A549 (cell line): ENCODE results near the gene IQSEC3. TPM values are rescaled to one million over a fixed set of nuclear protein-coding genes. Genes with fewer than 3 reads are reported as not detected.
"Not testable (repeated sequence)": the region's sequence is repeated elsewhere in the genome, so short reads cannot be mapped to it uniquely, and the experiment has no call there.

Source experiments
- ATAC-seq, 2 experiments: fragments of 200-7000 bp in 1 of 2; fragments of >200 bp in 1 of 2; cut with Nextera tagmentation in 1 of 2; cut with Tn5 transposase in 1 of 2; 3 replicates each; pipeline versions ENCODE4 v1.8.0 to v1.9.1; 2018 to 2020; ENCODE audit warnings: mild to moderate bottlenecking in 1 of 2, moderate library complexity in 1 of 2
- CTCF ChIA-PET: fragments of 300-600 bp; sonication (Branson Sonifier 250); formaldehyde crosslinking; extraction: SDS; loops from one replicate; lab custom pipeline; 2021; ENCODE audit warnings: antibody characterized with exemption, inconsistent platforms; lab: Yijun Ruan, JAX
- POLR2A ChIA-PET: fragments of 350-600 bp; formaldehyde crosslinking; extraction: SDS; loops from one replicate; lab custom pipeline; 2021; ENCODE audit warnings: antibody characterized with exemption, inconsistent platforms; lab: Yijun Ruan, JAX
- DNase-seq, 2 experiments: peaks; one replicate each; pipeline versions ENCODE4 v3.0.0 to v3.0.0-alpha.2; 2011 to 2016; ENCODE audit warnings: low read depth in 1 of 2, low spot score in 1 of 2
- FAIRE-seq: peaks from 2 replicates; lab custom pipeline; 2011; peaks lifted over from hg19 to GRCh38; lab: Jason Lieb, UNC
- H3K27ac ChIP-seq, 2 experiments: fragments of >200 bp; sonication (Bioruptor Twin); formaldehyde crosslinking; 3 replicates each; pipeline ENCODE4 v1.5.1; 2016 to 2017
- H3K4me1 ChIP-seq: fragments of >200 bp; sonication (Bioruptor Twin); formaldehyde crosslinking; 3 replicates; pipeline ENCODE4 v1.6.1; 2016
- H3K4me2 ChIP-seq: fragments of >200 bp; sonication (Bioruptor Twin); formaldehyde crosslinking; 3 replicates; pipeline ENCODE4 v1.6.1; 2016
- H3K4me3 ChIP-seq: fragments of >200 bp; sonication (Bioruptor Twin); formaldehyde crosslinking; 3 replicates; pipeline ENCODE4 v1.5.1; 2016
- H3K9me3 ChIP-seq: fragments of >200 bp; sonication (Bioruptor Twin); formaldehyde crosslinking; 3 replicates; pipeline ENCODE4 v1.6.1; 2016
- EHMT2 ChIP-seq: fragments of 200-600 bp; sonication (generic); IDR thresholded peaks from 2 replicates; pipeline ENCODE4 v1.6.1; 2016; ENCODE audit warnings: antibody characterized with exemption, low read depth, mild to moderate bottlenecking, moderate library complexity
- EP300 ChIP-seq, 2 experiments: fragments of >200 bp; sonication (Bioruptor Twin); formaldehyde crosslinking; IDR thresholded peaks; 2 replicates in 1 of 2; 3 replicates in 1 of 2; pipeline ENCODE4 v1.6.1; 2016 to 2017
- HOXB5 ChIP-seq: fragments of 250-450 bp; sonication (Bioruptor Pico); IDR thresholded peaks from 2 replicates; pipeline ENCODE4 v1.5.0; 2020; ENCODE audit warnings: mild to moderate bottlenecking, moderate library complexity
- JUN ChIP-seq, 2 experiments: fragments of >200 bp; sonication (Bioruptor Twin); formaldehyde crosslinking; IDR thresholded peaks; 2 replicates in 1 of 2; 3 replicates in 1 of 2; pipeline ENCODE4 v1.6.1; 2016 to 2017
- RAD21 ChIP-seq, 2 experiments: fragments of >200 bp in 1 of 2; sonication (Bioruptor Twin) in 1 of 2; formaldehyde crosslinking in 1 of 2; IDR thresholded peaks in 1 of 2; conservative IDR thresholded peaks in 1 of 2; 2 replicates in 1 of 2; 3 replicates in 1 of 2; pipeline ENCODE4 v1.6.1; 2012 to 2018; ENCODE audit warnings: inconsistent platforms in 1 of 2
- ZNF302 ChIP-seq: fragments of 250-450 bp; sonication (Bioruptor Pico); IDR thresholded peaks from 2 replicates; pipeline ENCODE4 v1.9.0; 2021; ENCODE audit warnings: inconsistent platforms, mild to moderate bottlenecking, moderate library complexity
- ZSCAN20 ChIP-seq: fragments of 250-450 bp; sonication (Bioruptor Pico); IDR thresholded peaks from 2 replicates; pipeline ENCODE4 v1.8.0; 2022; ENCODE audit warnings: mild to moderate bottlenecking, moderate library complexity
- WGBS: methylation state at CpG from one replicate; pipeline ENCODE4 v1.1.6; 2017; ENCODE audit errors: missing lambda C conversion rate; 5-methylcytosine and 5-hydroxymethylcytosine counted together
- polyA plus RNA-seq, 4 experiments: library from polyadenylated mRNA; depleted of rRNA in 3 of 4; stranded (reverse); fragments of >200 nt; fragmentation: RNase III in 1 of 4; extraction: RNeasy Plus Mini Kit Qiagen cat#74134 plus additional on column Dnase treatment in 1 of 4; gene quantifications; 2 replicates in 3 of 4; 3 replicates in 1 of 4; pipeline ENCODE4 v1.2.3, GENCODE V29; 2011 to 2017
- TF ChIP-seq, protein P1 (sequence below): IDR thresholded peaks from 2 replicates; pipeline ENCODE4 v1.6.1; 2012
- TF ChIP-seq, protein P2 (sequence below): fragments of 200-600 bp; sonication (generic); IDR thresholded peaks from 2 replicates; pipeline ENCODE4 v1.6.1; 2016; ENCODE audit warnings: antibody characterized with exemption, mild to moderate bottlenecking, moderate library complexity

IQSEC3 gene
- polyA plus RNA-seq, 2 of the 4 experiments (the other 2 are of a cell fraction) = not detected

DNA sequence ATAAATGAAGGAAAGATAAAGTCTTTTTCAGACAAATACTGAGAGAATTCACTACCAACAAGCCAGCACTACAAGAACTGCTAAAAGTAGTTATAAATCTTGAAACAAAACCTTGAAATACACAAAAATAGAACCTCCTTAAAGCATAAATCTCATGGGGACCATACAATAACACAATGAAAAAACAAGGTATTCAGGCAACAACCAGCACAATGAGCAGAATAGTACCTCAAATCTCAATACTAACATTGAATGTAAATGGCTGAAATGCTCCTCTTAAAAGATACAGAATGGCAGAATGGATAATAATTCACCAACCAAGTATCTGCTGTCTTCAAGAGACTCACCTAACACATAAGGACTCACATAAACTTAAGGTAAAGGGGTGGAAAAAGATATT lies 7.7 kb upstream of the IQSEC3 start:
- Histone ChIP-seq H3K27ac (no peak overlapping the region), H3K9me3 (peaks cover 10% of the 10 kb centered on the region; the same call in 1 of the 3 replicates), H3K4me1 (no peaks in the 10 kb centered on the region), H3K4me2 (no peak overlapping the region), H3K4me3 (no peak overlapping the region)
- ChIA-PET CTCF (no interaction called here), POLR2A (no interaction called here)
- FAIRE-seq (no peak), DNase-seq (no peak), ATAC-seq (no peak)
- TF ChIP-seq, protein P1, sequence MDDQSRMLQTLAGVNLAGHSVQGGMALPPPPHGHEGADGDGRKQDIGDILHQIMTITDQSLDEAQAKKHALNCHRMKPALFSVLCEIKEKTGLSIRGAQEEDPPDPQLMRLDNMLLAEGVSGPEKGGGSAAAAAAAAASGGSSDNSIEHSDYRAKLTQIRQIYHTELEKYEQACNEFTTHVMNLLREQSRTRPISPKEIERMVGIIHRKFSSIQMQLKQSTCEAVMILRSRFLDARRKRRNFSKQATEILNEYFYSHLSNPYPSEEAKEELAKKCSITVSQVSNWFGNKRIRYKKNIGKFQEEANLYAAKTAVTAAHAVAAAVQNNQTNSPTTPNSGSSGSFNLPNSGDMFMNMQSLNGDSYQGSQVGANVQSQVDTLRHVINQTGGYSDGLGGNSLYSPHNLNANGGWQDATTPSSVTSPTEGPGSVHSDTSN = no peak
- TF ChIP-seq ZNF302 (CRISPR knock-in tag) = no peak
- no peak for TF ChIP-seq ZSCAN20 (CRISPR knock-in tag)
- no peak for TF ChIP-seq RAD21 (conservative IDR thresholded peaks at IDR 0.05 in 1 of 2, IDR thresholded peaks at IDR 0.05 in 1 of 2)
- TF ChIP-seq JUN (IDR thresholded peaks at IDR 0.05) = no peak
- TF ChIP-seq HOXB5 (CRISPR knock-in tag) = no peak
- TF ChIP-seq EP300 (IDR thresholded peaks at IDR 0.05) = no peak

DNA sequence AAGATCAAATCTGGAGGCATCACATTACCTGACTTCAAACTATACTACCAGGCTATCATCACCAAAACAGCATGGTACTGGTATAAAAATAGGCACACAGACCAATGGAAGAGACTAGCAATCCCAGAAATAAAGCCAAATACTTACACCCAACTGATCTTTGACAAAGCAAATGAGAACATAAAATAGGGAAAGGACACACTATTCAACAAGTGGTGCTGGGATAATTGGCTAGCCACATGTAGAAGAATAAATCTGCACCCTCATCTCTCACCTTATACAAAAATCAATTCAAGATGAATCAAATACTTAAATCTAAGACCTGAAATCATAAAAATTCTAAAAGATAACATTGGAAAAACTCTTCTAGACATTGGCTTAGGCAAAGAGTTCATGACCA lies 4.7 kb upstream of the IQSEC3 start:
- FAIRE-seq, H3K4me3 ChIP-seq, H3K4me2 ChIP-seq, H3K27ac ChIP-seq, CTCF ChIA-PET, POLR2A ChIA-PET, DNase-seq, H3K9me3 ChIP-seq, H3K4me1 ChIP-seq, ATAC-seq: not testable (repeated sequence)

DNA sequence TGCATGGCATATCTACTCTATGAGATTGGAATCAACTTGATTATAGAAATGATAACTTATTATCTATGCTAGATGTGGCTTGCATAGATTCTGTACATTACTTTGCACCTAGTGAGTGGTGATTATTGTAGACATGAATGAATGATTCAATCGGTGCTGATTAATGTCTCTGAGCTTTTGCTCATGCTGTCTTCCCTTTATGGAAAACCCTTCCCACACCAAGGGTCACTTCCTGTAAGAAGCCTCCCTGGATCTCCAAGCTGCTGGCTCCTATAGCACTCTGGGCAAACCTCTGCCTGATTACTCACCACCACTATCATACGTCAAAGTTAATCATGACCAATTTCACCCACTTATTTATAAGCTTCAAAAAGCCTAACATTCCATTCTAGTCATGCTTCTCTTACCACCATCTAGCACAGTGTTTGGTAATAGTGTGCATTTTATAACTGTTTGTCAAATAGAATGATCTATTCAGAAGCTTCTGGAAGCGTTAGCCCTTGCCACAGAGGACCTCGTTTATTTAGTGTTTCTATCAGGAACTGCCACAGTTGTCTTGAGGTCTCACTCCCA lies 990 bp upstream of the IQSEC3 start:
- WGBS = 1% methylated on average over 4 of the region's 4 CpGs
- CTCF ChIA-PET, ATAC-seq, H3K27ac ChIP-seq, DNase-seq, H3K4me2 ChIP-seq, H3K4me1 ChIP-seq, H3K4me3 ChIP-seq, POLR2A ChIA-PET, H3K9me3 ChIP-seq, FAIRE-seq: not testable (repeated sequence)

DNA sequence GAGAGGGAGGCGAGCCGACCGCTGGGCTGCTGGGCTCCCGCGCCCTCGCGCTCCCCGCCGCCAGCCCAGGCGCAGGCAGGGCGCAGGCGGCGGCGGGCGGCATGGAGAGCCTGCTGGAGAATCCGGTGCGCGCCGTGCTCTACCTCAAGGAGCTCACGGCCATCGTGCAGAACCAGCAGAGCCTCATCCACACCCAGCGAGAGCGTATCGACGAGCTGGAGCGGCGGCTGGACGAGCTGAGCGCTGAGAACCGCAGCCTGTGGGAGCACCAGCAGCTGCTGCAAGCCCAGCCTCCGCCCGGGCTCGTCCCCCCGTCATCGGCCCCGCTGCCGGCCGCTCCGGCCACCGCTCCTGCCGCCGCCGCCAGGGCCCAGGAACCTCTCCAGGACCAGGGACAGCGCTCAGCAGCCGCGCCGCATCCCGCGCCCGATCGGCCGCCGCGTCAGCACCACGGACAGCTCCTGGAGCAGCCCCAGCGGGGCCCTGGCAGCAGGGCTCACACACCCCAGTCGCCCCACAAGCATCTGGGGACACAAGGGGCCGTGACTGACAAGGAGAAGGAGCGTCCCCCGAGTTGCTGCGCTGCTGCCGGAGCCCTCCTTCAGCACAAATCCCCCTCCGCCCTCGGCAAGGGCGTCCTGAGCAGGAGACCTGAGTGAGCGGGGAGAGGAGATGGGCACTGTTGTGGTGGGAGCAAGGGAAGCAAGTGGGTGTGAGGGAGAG lies 376 bp downstream of the IQSEC3 start:
- peak; percentile 94 to 96 for ATAC-seq
- peak; percentile 80; the same call in 1 of the 2 replicates for TF ChIP-seq EHMT2
- TF ChIP-seq, protein P2, sequence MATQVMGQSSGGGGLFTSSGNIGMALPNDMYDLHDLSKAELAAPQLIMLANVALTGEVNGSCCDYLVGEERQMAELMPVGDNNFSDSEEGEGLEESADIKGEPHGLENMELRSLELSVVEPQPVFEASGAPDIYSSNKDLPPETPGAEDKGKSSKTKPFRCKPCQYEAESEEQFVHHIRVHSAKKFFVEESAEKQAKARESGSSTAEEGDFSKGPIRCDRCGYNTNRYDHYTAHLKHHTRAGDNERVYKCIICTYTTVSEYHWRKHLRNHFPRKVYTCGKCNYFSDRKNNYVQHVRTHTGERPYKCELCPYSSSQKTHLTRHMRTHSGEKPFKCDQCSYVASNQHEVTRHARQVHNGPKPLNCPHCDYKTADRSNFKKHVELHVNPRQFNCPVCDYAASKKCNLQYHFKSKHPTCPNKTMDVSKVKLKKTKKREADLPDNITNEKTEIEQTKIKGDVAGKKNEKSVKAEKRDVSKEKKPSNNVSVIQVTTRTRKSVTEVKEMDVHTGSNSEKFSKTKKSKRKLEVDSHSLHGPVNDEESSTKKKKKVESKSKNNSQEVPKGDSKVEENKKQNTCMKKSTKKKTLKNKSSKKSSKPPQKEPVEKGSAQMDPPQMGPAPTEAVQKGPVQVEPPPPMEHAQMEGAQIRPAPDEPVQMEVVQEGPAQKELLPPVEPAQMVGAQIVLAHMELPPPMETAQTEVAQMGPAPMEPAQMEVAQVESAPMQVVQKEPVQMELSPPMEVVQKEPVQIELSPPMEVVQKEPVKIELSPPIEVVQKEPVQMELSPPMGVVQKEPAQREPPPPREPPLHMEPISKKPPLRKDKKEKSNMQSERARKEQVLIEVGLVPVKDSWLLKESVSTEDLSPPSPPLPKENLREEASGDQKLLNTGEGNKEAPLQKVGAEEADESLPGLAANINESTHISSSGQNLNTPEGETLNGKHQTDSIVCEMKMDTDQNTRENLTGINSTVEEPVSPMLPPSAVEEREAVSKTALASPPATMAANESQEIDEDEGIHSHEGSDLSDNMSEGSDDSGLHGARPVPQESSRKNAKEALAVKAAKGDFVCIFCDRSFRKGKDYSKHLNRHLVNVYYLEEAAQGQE = peak; percentile 93
- H3K4me3 ChIP-seq, H3K9me3 ChIP-seq, H3K4me2 ChIP-seq, H3K4me1 ChIP-seq, CTCF ChIA-PET, POLR2A ChIA-PET, DNase-seq, FAIRE-seq, H3K27ac ChIP-seq: not testable (repeated sequence)
- WGBS = 54% methylated on average over 9 of the region's 66 CpGs

DNA sequence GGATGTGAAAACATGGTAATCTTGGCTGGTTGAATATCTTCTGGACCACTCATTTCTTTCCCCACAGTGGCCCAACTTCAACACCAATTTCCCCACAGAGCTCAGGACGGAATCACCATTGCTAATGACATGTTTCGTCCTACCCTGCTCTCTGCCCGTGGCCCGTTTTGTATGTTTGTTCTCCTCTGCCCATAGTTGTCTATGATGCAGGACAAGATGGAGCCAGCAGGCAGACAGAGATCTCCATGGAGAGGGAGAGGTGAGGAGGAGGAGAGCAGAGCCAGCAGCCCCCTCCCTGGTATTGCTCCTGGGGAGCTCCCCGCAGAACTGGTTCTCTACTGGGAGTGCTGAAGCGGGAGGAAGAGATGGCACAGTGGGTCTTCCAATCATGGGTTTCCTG lies 3.1 kb downstream of the IQSEC3 start:
- WGBS = 10% methylated on average over 4 of the region's 6 CpGs
- FAIRE-seq, ATAC-seq, POLR2A ChIA-PET, CTCF ChIA-PET, DNase-seq, H3K4me2 ChIP-seq, H3K4me1 ChIP-seq, H3K4me3 ChIP-seq, H3K27ac ChIP-seq, H3K9me3 ChIP-seq: not testable (repeated sequence)

DNA sequence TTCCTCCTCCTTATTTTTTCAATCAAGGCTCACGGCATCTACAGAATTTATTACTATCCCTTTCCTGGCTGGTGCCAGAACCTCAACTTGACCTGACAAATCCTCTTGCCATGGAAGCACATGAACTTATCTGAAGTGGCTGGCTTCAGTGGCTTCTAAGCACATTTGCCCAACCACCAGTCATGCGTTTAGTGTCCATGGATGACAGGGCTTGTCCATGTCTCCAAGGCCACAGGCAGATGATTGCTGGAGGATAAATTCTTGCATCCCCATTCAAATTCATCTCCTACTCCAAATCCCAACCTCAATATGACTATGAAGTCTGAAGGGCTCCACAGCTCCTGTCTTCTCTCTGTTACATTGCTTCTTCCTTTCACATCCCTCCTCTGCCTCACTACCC lies 4.0 kb downstream of the IQSEC3 start:
- 8% methylated on average over 2 of the region's 2 CpGs for WGBS
- H3K4me3 ChIP-seq, DNase-seq, FAIRE-seq, H3K9me3 ChIP-seq, H3K27ac ChIP-seq, H3K4me1 ChIP-seq, POLR2A ChIA-PET, H3K4me2 ChIP-seq, CTCF ChIA-PET, ATAC-seq: not testable (repeated sequence)

DNA sequence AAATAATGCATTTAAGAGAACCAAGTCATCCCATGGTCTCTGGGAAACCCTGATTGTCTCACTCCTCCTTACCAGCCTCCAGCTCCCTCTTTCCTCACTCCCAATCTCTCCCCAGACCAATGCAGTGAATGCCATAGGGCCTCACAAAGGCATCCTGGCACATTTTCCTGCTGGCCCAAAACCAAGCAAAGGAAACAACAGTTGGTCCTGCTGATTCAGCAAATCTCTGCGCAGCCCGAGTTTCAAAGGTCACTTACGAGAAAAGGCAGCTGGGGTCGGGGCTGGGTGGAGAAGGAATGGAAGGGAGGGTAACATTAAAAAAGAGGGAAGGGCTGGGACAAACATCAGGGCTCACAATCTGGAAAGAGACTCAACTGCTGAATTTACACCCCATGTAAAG lies 5.5 kb downstream of the IQSEC3 start:
- POLR2A ChIA-PET, ATAC-seq: not testable (repeated sequence)

More for the DNA sequence above, 5.5 kb downstream of the IQSEC3 start:
- H3K27ac ChIP-seq, H3K4me2 ChIP-seq, H3K4me3 ChIP-seq, CTCF ChIA-PET, H3K9me3 ChIP-seq, DNase-seq, FAIRE-seq, H3K4me1 ChIP-seq: not testable (repeated sequence)
- 18% methylated on average over 4 of the region's 4 CpGs for WGBS
